HG03521 (cell line): Measurements from ENCODE around the gene PTPRT.

Experiments used
- ATAC-seq: cut with Tn5 transposase; IDR thresholded peaks from one replicate; pipeline ENCODE4 v1.9.1; 2021; ENCODE audit warnings: mild to moderate bottlenecking, moderate library complexity; ENCODE audit not compliant: unreplicated experiment

Gene PTPRT

GRCh38 chr20:42341654-42342053 lies 848.1 kb downstream of the PTPRT start:
- ATAC-seq: no peak

- no peak for ATAC-seq
Observed at GRCh38 chr20:42340368-42340767, 849.3 kb downstream of the PTPRT start.

GRCh38 chr20:42338294-42339201 lies 851.2 kb downstream of the PTPRT start:
- ATAC-seq: no peak

- ATAC-seq: no peak
Observed at GRCh38 chr20:42336576-42336975, 853.1 kb downstream of the PTPRT start.

- no peak for ATAC-seq
Observed at GRCh38 chr20:42319252-42320013, 870.3 kb downstream of the PTPRT start.

- ATAC-seq: no peak
Observed at GRCh38 chr20:42313704-42314103, 876.0 kb downstream of the PTPRT start.

GRCh38 chr20:42309050-42309449 lies 880.7 kb downstream of the PTPRT start:
- no peak for ATAC-seq

GRCh38 chr20:42308171-42308570 lies 881.5 kb downstream of the PTPRT start:
- ATAC-seq: no peak

GRCh38 chr20:42295592-42295991 lies 894.1 kb downstream of the PTPRT start:
- ATAC-seq: no peak

GRCh38 chr20:42294976-42295375 lies 894.7 kb downstream of the PTPRT start:
- no peak for ATAC-seq

GRCh38 chr20:42281801-42282200 lies 907.9 kb downstream of the PTPRT start:
- no peak for ATAC-seq

GRCh38 chr20:42276718-42277602 lies 912.7 kb downstream of the PTPRT start:
- no peak for ATAC-seq

GRCh38 chr20:42274986-42275385 lies 914.7 kb downstream of the PTPRT start:
- no peak for ATAC-seq

GRCh38 chr20:42272516-42272915 lies 917.2 kb downstream of the PTPRT start:
- no peak for ATAC-seq

- ATAC-seq: no peak
Observed at GRCh38 chr20:42270539-42270938, 919.2 kb downstream of the PTPRT start.

- no peak for ATAC-seq
Observed at GRCh38 chr20:42267793-42268384, 921.8 kb downstream of the PTPRT start.

GRCh38 chr20:42261766-42262270 lies 927.9 kb downstream of the PTPRT start:
- no peak for ATAC-seq

- ATAC-seq: no peak
Observed at GRCh38 chr20:42260184-42260583, 929.5 kb downstream of the PTPRT start.

- no peak for ATAC-seq
Observed at GRCh38 chr20:42259389-42259788, 930.3 kb downstream of the PTPRT start.

- no peak for ATAC-seq
Observed at GRCh38 chr20:42258564-42259302, 931.0 kb downstream of the PTPRT start.
